ENCODE measurements around the gene FGF12.

Gene FGF12

DNA sequence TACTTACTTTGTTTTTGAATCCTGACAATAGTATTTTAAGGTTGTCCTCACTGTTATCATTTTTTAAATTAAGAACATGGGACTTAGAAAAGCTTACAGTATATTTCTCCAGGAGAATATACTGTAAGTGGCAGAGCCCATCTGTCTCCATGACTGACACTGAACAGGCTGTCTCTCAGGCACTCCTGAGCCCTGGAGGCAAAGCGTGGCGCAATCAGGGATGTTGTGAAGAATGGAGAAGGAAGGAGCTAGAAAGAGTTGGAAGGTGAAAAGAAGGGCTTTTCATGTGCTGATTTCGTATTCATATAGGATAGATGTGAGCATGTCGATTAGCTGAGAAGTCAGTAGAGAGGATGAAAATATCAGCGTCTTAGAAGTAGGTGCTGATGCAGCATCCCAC, 41.5 kb downstream of the FGF12 start:
- TF ChIP-seq SIN3A (IDR thresholded peaks at IDR 0.05; ENCODE audit: borderline replicate concordance, insufficient read depth, low read length) (no peak), POLR2AphosphoS5 (IDR thresholded peaks at IDR 0.05; ENCODE audit: low read depth, low read length) (no peak), FOXP2 (optimal IDR thresholded peaks at IDR 0.05; ENCODE audit: borderline replicate concordance, extremely low read depth, extremely low read length, insufficient read depth) (no peak), TAF1 (IDR thresholded peaks at IDR 0.05; ENCODE audit: borderline replicate concordance, insufficient read depth, low read length) (no peak)
- TF ChIP-seq, protein P1, sequence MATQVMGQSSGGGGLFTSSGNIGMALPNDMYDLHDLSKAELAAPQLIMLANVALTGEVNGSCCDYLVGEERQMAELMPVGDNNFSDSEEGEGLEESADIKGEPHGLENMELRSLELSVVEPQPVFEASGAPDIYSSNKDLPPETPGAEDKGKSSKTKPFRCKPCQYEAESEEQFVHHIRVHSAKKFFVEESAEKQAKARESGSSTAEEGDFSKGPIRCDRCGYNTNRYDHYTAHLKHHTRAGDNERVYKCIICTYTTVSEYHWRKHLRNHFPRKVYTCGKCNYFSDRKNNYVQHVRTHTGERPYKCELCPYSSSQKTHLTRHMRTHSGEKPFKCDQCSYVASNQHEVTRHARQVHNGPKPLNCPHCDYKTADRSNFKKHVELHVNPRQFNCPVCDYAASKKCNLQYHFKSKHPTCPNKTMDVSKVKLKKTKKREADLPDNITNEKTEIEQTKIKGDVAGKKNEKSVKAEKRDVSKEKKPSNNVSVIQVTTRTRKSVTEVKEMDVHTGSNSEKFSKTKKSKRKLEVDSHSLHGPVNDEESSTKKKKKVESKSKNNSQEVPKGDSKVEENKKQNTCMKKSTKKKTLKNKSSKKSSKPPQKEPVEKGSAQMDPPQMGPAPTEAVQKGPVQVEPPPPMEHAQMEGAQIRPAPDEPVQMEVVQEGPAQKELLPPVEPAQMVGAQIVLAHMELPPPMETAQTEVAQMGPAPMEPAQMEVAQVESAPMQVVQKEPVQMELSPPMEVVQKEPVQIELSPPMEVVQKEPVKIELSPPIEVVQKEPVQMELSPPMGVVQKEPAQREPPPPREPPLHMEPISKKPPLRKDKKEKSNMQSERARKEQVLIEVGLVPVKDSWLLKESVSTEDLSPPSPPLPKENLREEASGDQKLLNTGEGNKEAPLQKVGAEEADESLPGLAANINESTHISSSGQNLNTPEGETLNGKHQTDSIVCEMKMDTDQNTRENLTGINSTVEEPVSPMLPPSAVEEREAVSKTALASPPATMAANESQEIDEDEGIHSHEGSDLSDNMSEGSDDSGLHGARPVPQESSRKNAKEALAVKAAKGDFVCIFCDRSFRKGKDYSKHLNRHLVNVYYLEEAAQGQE (IDR thresholded peaks at IDR 0.05; ENCODE audit: insufficient read depth in 1 of 2, low read depth in 2 of 2, low read length in 2 of 2): no peak

DNA sequence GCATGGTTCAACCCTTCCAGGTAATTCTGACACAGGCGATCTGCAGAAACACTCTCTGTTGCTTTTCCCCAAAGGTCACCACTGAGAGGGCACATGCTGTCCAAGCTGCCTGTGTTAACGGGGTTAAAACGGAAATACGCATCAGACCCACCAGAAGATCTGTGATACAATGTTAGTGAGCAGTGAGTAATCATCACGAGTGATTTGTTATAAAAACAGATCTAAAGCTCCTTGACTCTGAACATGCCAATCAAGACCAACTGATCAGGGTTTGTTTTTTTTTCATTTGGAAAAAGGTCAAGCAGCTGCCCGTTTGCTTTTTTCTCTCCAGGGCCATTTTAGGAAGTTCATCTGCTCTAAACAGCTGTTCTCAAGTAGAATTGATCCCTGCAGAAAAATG, 43.2 kb downstream of the FGF12 start:
- TF ChIP-seq POLR2AphosphoS5 (IDR thresholded peaks at IDR 0.05; ENCODE audit: low read depth, low read length) (no peak), SIN3A (IDR thresholded peaks at IDR 0.05; ENCODE audit: borderline replicate concordance, insufficient read depth, low read length) (no peak), TAF1 (IDR thresholded peaks at IDR 0.05; ENCODE audit: borderline replicate concordance, insufficient read depth, low read length) (no peak), FOXP2 (optimal IDR thresholded peaks at IDR 0.05; ENCODE audit: borderline replicate concordance, extremely low read depth, extremely low read length, insufficient read depth) (no peak)
- TF ChIP-seq, protein P1 (IDR thresholded peaks at IDR 0.05; ENCODE audit: insufficient read depth in 1 of 2, low read depth in 2 of 2, low read length in 2 of 2): no peak

DNA sequence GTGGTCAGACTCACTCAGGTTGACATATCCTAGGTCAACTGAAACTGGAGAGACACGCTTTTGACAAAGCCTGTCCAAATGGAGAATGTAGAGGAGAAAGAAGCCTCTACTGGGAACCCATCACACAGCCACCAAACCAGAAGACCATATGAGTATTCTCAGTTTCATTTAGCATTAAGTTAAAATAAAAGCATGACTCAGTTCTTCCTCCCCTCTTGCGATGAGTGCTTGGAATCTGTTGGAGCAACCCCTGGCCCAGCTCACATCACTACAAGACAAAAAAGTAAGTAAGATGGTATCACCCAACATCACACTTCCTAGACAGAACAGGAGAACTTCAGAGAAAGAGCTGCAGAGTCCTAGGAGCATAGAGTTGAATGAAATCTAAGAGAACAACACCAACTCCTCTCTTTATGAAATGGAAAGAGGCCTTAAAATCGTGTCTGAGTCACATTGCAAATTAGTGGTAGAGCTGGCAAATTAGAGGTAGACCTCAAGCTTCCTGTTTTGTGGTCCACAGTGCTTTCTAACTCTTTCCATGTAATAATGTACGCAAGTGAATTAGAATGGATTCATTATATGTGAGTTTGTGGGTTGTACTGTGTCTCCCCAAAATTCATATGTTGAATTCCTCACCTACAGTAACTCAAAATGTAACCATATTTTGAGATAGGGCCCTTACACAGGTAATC, 51.2 kb downstream of the FGF12 start:
- TF ChIP-seq TAF1 (IDR thresholded peaks at IDR 0.05; ENCODE audit: borderline replicate concordance, insufficient read depth, low read length) (no peak), SIN3A (IDR thresholded peaks at IDR 0.05; ENCODE audit: borderline replicate concordance, insufficient read depth, low read length) (no peak)
- TF ChIP-seq, protein P1 (IDR thresholded peaks at IDR 0.05; ENCODE audit: insufficient read depth in 1 of 2, low read depth in 2 of 2, low read length in 2 of 2): no peak

DNA sequence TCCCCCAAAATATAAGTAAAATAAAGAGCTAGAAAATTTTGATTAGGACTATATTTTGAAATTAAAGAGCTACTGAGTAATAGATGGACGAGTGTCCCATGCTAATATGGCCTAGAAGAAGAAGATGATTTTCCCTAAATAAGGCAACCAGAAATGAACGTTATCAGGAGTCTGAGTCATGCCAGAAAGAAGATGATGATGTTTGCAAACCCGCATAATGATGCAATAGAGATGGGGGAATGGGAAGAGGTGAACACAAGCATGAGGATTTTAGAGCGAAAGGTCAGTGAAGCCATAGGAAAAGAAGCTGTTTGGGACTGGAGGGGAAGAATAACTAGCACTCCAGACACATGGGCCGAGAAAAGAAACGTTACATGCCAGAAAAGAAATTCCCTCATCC, 71.7 kb downstream of the FGF12 start:
- TF ChIP-seq POLR2AphosphoS5 (IDR thresholded peaks at IDR 0.05; ENCODE audit: low read depth, low read length) (no peak), SIN3A (IDR thresholded peaks at IDR 0.05; ENCODE audit: borderline replicate concordance, insufficient read depth, low read length) (no peak)
- TF ChIP-seq, protein P1 (IDR thresholded peaks at IDR 0.05; ENCODE audit: insufficient read depth in 1 of 2, low read depth in 2 of 2, low read length in 2 of 2): no peak

DNA sequence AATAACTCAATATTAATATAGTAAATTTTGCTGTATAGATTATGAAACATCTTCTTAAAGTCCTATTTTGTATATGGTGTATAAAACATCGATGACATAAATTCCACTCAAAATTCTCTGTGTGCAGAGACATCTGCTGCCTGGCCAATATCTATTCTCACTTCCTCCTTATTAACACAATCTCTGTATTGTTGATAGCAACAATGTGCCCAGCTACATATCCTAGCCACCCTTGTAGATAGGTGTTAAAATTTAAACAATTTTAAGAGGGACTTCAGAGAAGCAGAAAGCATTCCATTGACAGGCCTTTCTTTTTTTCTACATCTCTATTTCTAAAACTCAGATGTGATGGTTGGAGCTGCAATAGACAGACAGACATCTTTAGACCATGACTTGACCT, 72.3 kb downstream of the FGF12 start:
- TF ChIP-seq FOXP2 (optimal IDR thresholded peaks at IDR 0.05; ENCODE audit: borderline replicate concordance, extremely low read depth, extremely low read length, insufficient read depth) (no peak), TAF1 (IDR thresholded peaks at IDR 0.05; ENCODE audit: borderline replicate concordance, insufficient read depth, low read length) (no peak), POLR2AphosphoS5 (IDR thresholded peaks at IDR 0.05; ENCODE audit: low read depth, low read length) (no peak), SIN3A (IDR thresholded peaks at IDR 0.05; ENCODE audit: borderline replicate concordance, insufficient read depth, low read length) (no peak)
- TF ChIP-seq, protein P1 (IDR thresholded peaks at IDR 0.05; ENCODE audit: insufficient read depth in 1 of 2, low read depth in 2 of 2, low read length in 2 of 2): no peak
